GM23248 (cell line): ENCODE results near the gene EFCAB5.

Source experiments
- EZH2 ChIP-seq: fragments of 200-600 bp; sonication (generic); IDR thresholded peaks from 2 replicates; pipeline ENCODE4 v1.6.1; 2018; ENCODE audit warnings: antibody characterized with exemption, mild to moderate bottlenecking; ENCODE audit not compliant: insufficient read depth, poor library complexity, severe bottlenecking
- EZH2phosphoT487 ChIP-seq: fragments of 200-600 bp; sonication (generic); IDR thresholded peaks from 2 replicates; pipeline ENCODE4 v1.6.1; 2018; ENCODE audit warnings: antibody characterized with exemption, moderate library complexity, mild to moderate bottlenecking, low read depth; ENCODE audit not compliant: insufficient read depth

DNA sequence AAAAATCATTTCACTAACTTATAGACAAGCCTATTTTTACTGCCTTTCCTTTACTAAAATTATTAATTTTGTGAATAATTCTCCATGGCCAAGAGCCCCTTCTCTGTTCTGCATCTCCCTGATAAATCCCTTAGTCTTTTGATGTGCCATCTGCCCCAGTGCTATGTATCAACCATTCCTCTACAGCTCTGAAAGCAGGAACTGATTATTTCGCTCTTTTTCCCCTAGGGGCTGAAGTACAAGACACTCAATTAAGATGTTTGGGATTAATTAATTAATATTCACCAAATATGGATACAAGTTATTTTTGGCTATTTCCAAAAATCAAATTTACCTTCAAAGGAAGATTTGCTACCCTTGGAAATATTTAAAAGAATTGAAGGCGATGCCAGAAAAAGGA, 38.0 kb upstream of the EFCAB5 start:
- TF ChIP-seq EZH2 = no peak
- no peak for TF ChIP-seq EZH2phosphoT487
